GM21619 (cell line): ENCODE data around the gene NQO1.
A peak's percentile ranks its signal among the peaks of the same experiment; 100 is the strongest.
"Not testable (repeated sequence)": the region's sequence is repeated elsewhere in the genome, so short reads cannot be mapped to it uniquely, and the experiment has no call there.

Experiments used
- ATAC-seq: cut with Tn5 transposase; IDR thresholded peaks from one replicate; pipeline ENCODE4 v1.9.1; 2021; ENCODE audit not compliant: unreplicated experiment

NQO1 gene

DNA sequence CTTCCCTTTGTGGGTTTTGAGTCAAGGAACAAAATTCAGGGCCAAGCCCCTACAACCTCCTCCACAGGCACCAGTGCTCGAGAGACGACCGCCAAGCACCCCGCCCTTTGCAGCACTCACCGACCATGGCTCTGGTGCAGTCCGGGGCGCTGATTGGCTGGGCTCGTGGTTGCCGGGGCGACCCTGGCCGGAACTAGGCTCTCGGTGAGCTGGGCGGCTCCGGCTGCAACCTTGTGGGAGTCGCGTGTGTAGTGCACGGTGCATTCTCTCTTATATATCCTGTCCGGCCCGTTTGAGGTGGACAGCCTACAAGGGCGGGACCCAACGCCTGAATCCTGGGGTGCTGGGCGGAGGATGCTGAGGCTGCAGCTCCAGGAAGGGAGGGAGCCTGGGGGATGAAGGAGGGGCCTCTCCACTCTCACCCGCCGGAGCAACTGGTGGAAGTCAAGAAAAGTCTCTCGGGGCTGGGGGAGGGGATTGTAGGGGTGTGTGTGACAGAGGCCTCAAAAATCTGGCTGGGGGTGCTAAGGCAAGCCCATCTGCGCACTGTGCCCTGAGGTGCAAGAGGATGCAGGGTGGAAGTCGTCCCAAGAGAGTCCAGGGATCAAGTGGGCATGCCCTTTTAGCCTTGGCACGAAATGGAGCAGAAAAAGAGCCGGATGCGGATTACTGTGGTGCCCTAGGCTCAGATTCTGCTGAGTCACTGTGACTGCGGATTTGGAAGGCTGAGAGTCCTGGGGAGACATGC is at the start of gene NQO1:
Gene NQO1 (minus strand): TSS at position 248 of the 748 bp plus-strand sequence. CDS start 121 bp downstream, at position 127.
- ATAC-seq = peak; percentile 98

GRCh38 chr16:69775563-69775962 is 49.2 kb upstream of the NQO1 start:
- ATAC-seq = no peak

- ATAC-seq = no peak
Observed at GRCh38 chr16:69773260-69773947, 47.0 kb upstream of the NQO1 start.

DNA sequence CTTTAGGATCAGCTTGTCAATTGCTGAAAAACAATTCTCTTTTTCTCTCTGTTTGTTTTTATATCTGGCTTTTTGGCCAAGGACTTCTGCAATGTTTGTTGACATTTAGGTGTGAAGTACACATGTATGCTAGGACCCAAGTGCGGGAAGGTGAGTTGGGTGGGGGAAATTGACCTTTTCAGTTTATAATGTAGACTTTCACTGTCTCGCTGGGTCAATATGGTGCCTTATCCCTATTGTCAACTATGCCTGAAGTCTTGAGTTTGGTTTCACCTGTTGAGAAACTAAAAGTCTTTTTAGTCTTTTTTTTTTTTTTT is 45.2 kb upstream of the NQO1 start:
- ATAC-seq = no peak

DNA sequence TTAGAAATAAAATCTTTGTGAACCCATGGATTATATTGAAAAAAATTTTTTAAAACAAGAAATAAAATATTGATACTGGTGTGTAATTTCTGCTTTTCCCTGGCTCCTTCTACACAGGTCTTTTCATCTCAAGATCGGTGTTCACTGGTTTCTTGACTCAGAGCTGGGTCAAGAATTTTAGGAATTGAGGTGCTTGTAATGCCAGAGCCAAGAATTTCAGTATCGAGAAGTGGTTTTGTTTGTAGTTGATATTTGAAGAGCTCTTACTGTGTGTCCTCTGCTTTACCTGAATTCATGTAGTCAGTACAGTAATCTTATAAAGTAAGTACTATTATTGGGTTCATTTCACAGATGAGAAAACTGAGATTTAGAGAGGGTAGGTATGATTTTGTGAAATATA is 43.0 kb upstream of the NQO1 start:
- ATAC-seq = no peak

DNA sequence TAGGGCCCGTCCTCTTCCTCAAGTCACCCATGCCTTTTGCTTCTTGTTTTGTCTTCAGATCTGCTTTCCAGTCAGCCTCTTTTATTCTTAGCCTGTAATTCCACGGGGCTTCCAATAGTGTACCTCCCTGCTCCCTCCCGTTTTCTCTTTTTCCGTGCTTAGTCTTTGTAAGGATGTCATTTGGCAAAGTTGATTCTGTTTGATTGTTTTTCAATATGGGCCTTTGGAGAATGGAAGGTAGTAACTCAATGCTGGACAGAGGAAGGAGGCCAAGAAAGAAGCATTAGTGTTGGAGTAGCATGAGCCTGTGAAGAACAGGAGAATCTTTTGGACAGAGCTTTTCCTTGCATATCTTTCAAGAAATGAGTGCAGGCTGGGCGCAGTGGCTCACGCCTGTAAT is 42.3 kb upstream of the NQO1 start:
- no peak for ATAC-seq

GRCh38 chr16:69767459-69768229 is 41.3 kb upstream of the NQO1 start:
- ATAC-seq = no peak

- no peak for ATAC-seq
Observed at GRCh38 chr16:69763599-69763942, 37.2 kb upstream of the NQO1 start.

GRCh38 chr16:69762814-69763598 is 36.6 kb upstream of the NQO1 start:
- ATAC-seq = no peak

DNA sequence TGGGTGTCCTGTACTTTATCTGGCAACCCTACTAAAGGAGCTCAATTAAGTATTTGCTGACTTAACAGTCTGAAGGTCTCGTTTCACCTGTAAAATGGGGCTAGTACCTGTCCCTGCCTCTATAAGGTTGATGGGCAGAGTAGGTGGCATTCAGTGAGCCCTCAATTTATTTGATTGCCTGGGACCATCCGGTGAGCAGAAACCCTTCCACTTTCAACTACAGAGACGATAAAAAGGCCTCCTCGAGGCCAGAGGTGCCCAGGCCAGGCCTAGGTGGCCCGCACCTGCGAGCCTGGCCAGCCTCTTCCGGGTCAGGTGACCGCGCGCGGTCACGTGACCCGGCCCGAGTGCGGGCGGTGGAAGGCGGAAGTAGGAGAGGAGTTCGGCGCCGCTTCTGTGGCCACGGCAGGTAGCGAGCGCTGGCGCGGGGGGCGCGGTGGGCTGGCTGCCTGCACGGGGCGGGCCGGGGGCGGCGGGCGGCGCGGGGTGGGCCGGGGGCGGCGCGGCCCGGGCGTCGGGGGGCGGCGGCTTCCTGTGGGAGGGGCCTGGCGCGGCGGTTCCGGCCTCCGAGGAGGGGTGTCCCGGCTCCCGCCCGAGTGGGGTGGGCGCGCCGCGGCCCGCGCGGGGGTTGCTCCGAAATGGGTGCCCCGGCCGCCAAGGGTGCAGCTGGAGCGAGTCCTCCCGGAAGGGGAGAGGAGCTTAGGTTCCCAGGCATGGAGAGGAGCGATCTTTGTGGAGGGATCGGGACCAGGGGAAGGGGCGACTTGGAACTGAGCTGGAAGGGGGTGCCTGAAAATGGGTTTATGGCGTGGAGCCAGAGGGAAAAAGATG is 35.8 kb upstream of the NQO1 start, which contains the start of gene WWP2:
Gene WWP2 (plus strand): TSS at position 350 of the 831 bp plus-strand sequence. CDS start 24,679 bp downstream, outside the sequence.
- peak; percentile 71 for ATAC-seq

DNA sequence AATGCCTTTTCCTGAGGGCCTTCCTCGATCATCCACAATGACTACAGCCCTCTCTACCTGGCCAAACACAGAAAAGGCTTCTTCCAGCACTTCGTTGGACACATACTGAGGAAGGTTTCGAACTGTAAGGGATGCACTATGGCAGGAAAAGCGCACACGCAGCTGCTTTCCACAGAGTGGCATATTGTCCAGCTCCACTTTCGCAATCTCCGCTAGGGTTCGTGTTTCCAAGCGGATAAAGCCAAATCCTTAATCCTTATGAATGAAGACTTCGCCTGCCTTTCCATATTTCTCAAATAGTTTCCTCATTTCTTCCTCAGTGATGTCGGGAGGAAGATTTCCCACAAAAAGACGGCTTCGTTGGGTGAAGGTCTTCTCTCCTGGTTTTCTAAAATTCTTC is 31.0 kb upstream of the NQO1 start:
- not testable (repeated sequence) for ATAC-seq

DNA sequence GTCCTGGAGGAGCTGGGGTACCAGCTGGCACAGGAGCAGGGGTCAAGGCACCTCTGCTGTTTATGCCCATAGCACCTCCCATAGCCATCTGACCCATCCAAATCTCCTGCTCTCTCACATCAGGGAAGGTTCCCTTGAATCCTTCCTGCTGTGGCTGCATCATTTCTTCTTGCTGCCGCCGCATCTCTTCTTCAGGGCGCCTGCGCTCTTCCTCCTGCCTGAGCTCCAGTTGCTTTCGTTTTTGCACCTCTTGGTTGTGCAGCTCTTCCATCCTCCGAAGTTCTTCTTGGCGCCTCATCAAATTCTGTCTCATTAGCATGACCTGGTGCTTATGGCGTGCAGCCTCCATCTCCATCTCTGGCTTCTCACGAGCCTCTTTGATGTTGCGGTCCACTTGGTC is 30.3 kb upstream of the NQO1 start:
- no peak for ATAC-seq

DNA sequence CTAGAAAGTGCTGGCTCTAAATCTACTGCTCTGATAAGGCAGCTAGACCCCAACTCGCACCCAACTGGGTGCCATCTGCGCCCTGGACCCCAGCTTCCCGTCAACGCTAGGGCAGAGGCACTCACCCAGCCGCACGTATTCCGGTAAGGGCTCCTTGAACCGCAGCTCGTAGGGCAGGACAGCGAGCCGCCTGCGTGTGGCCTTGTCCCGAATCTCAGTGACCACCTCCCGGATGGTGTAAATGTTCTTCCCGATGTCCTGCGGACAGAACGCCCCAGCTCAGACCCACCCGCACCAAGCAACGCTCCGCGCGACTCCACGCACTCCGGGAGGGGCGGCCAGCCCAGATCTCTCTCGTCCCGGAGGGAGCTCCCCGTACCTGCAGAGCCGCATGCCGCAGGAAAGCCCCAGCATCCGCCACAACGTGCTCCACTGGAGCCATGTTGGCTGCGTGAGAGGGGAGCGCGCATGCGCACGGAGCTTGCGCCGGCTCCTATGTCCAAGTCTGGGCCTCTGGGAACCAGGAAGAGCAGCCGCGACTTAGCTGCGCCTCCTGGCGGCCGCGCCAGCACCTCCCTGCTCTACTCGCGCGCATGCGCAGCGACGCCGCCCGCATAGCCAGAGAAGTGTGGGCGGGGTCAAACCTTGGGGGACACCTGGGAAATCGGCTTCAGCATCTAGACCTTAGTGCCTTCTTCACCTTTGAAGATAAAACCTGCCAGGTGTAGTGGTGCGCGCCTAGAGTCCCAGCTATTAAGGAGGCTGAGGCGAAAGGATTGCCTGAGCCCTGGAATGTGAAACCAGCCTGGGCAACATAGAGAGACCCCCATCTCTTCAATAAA is 28.3 kb upstream of the NQO1 start, which contains the start of gene NOB1:
Gene NOB1 (minus strand): TSS at position 458 of the 842 bp plus-strand sequence. CDS start 16 bp downstream, at position 442.
- ATAC-seq = peak; percentile 81

GRCh38 chr16:69754143-69754468 is 27.7 kb upstream of the NQO1 start:
- ATAC-seq = no peak

DNA sequence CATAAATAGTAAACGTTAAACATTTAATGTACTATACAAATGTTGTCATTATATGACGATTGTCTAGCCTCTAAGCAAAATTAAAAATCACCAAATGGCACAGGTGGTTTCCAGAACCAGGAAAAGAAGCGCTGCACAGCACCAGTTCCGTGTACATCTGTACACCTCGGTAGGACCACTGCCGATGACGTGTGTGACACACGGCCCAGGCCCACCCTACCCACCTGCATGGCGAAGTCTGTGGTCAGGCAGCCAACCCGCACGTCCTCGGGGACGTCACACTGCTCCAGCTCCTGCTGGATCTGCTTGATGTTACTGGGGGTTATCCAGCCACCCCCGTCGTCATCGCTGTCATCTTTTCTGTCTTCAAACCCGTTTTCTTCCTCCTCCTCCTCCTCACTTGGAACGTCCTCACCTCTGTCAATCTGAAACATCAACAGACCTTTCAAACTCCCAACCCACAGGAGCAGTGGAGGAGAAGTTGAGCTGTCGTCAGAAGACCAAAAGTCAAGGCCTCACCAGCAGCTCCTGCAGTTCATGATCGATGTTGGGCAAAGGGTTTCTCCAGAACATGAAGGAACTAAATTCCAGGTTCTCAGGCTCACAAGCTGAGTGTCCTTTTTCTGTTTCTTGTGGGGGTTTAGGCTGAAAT is 22.5 kb upstream of the NQO1 start:
- no peak for ATAC-seq

DNA sequence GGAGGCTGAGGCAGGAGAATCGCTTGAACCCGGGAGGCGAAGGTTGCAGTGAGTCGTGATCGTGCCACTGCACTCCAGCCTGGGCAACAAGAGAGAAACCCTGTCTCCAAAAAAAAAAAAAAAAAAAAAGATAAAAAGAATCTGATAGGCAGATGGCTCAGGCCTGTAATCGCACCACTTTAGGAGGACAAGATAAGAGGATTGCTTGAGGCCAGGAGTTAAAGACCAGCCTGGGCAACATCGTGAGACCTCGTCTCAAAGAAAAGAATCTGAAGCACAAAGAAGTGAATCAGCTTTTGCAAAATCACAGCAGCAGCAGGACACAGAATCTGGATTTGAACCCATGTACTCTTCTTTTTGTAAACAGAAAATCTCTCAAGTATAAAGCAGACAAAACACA is 20.8 kb upstream of the NQO1 start:
- no peak for ATAC-seq

- ATAC-seq = no peak
Observed at GRCh38 chr16:69745959-69746358, 19.6 kb upstream of the NQO1 start.

DNA sequence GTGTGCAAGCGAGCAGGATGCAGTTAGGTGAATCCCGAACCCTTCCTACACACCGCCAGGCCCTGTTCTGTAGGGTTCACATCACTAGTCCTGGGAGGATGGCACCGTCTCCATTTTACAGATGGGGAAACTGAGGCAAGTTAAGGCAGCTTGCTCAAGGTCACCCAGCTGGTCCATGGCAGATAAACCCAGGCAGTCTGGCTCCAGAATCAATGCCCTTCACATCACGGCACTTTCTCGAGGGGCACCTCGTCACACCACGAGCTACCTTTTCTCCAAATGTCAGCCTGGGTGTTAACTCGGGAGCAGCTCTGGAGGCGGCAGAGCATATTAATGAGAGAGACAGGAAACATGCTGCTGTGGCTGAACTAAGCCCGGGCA is 18.9 kb upstream of the NQO1 start:
- no peak for ATAC-seq
